Measurements from ENCODE around the gene CYREN.
"Not testable (repeated sequence)": the region's sequence is repeated elsewhere in the genome, so short reads cannot be mapped to it uniquely, and the experiment has no call there.

CYREN gene, protein sequence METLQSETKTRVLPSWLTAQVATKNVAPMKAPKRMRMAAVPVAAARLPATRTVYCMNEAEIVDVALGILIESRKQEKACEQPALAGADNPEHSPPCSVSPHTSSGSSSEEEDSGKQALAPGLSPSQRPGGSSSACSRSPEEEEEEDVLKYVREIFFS

DNA sequence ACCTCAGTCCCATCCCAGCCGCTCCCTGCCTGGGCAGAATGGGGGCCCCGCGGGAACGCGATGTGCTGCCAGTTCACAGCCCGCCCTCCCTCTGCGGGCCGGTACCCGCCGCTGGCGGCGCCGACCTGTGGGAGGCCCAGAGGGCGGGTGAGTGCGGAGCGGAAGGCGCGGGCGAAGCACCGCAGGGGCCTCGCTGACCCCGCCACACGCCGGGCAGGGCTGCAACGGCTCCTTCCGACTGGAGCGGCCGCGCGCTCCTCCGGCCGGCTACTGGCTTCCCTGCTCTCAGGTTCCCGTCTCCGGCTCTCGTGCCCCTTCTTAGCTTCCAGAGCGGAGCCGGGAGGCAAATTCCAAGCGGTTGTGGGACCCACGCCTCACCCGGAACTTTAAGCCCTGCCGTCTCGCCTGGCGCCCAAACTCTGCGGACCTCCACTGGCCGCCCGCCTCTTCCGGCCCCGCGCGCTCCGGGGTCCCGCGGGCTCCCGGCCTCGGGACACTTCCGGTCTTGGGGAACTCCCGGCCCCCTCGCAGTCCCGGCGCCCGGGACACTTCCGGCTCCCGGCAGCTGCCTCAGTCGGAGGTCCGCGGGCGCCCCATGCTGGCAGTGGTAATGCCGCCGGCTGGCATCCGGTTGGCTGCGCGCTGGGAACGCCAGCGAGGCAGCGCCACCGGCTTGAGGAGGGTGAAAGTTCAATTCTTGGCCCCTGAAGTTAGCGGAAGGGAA is at the start of gene CYREN:
CYREN (minus strand) TSS at position 434 of the 724 bp plus-strand sequence. CDS start 1,785 bp downstream, outside the sequence.
- DNase-seq: peak; percentile 79

DNA sequence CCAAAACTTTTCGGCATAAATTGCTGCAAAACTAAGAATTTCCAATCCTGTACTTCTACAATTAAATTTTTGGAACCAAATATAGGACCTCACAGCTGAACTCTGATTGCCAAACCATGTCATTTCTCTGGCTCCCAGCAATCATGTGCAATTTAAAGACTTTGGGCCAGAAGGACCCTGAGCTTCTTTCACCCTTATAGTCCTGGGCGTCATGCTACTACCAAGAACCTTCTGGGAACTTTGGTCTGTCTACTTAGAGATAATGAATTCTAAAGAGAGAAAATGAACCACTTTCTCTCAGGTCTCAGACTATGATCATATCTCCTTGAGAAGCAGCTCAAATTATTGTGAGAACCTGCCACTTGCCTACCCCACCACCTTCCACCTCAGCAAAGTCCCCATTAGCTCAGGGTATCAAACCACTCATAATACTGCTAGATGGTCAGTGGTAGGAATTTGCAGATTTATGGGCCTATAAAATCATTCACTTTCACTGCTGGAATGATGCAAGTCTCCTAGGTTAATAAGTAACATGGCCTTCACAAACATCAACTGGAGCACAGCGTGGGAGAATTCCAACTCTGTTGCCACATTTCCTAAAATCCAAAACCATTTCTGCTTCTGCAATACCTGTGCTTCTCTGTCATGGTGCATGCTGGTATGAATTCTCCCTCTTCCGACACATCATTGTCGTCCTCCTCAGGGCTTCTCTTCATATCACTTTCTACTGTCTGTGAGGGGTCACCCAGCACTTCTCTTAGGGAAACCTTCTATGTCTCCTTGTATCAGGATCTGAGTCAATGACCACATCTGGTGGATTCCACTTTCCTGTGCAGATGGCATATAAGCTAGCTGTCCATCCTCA is 47.4 kb upstream of the CYREN start:
- no peak for DNase-seq

DNA sequence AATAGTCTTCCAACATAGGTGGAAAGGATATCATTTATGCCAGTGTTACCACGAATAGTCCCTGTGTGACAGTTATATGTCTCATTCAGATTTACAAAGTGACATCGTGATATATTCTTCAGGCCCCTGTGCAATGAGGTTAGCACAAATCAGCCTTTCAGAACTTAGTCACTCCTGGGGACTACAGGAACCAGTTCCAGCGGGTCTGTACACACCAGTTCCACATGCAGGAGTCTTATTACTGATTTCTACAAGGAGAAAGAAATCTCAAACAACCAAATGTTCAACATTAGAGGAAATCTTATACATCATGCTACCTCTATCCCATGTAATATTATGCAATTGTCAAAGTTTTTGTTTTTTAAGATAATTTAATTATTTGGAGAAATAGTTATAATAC is 45.2 kb upstream of the CYREN start:
- DNase-seq: no peak

DNA sequence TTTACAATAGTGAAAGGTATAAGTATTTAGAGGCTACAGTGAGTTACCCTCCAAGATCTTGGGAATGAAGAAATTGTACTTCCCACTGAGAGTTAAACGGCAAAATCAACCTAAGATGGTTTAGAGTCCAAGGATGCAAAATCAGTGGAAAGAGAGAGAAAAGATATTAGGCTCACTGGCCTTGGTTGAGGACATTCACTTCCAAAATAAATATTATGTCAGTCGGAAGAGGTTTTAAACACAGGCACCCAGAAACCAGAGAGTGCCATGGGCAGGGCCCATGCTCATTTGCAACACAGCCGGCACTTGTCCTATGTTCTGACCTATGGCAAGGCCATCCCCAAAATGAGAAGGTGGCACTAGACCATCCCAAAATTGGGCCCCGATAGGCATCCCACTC is 44.7 kb upstream of the CYREN start:
- no peak for DNase-seq

DNA sequence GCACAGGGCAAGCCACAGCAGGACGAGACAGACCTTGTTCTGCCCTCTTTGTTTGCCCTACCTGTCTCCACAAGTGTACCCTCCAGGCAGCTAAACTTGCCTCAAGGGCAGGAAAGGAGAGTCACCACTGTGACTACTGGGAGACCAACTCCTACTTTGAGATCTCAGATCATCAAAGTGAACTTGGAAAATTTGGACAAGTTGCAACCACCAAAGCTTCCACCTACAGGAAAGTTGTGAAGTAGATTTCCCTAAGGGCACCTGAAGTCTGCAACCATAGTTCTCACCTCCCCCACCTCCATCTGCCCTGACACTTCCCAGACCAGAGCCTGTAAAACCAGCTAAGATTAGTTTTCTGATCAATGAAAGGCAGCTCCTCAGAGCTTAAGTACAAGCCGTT is 43.3 kb upstream of the CYREN start:
- DNase-seq: no peak

DNA sequence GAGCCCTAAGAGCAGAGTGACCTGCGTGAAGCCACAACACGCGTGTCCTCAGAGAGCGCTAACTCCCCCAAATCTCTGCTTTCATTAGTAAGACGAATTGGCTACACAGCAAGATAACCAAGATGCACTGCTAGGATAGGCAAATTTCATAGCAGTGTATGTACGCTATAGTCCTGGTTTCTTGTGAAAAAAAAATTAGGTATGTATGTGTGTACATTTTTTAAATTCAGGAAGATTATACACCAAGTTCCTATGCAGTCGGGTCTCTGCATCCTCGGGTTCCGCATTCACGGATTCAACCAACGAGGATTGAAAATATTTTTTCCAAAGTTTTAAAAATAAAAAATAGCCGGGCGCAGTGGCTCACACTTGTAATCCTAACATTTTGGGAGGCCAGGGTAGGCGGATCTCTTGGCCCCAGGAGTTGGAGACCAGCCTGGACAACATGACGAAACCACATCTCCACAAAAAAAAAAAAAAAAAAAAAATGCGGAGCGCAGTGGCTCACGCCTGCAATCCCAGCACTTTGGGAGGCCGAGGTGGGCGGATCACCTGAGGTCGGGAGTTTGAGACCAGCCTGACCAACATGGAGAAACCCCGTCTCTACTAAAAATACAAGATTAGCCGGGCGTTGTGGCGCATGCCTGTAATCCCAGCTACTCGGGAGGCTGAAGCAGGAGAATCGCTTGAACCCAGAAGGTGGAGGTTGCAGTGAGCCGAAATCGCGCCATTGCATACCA is 41.6 kb upstream of the CYREN start:
- DNase-seq: not testable (repeated sequence)

DNA sequence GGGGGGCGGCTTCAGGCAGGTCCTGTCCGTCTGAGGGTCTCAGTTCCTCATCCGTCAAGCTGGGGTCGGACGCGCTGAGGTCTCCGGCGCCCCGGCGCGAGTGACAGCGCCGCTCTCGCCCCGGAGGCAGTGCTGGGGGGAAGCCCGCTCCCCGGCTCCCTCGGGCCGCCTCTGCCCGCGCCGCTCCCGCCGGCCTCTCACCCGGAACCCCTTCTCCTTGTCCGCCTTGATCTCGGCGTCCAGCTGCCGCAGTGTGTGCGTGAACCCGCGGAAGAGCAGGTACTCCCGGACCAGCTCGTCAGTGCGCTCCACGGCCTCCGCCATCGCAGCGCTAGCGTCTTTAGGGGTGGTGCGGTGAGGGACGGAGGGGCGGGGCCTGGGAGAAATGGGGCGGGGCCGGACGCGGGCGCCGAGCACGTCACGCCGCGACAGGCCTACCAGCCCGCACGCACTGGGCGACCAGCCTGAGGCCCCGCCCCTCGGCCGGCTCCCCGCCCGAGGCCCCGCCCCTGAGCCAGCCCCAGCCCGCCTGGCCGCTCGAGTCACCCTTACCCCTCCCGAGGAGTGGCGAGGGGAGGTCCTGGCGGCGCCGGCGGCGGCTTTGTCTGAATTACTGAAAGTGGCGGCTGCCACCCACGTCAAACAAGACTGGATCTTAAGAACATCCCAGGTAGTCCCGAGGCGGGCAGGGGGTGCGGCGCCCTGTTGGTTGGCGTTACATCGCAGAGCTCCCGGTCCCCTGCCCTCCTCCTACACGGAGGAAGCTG is 40.9 kb upstream of the CYREN start, which contains the start of gene WDR91:
WDR91 (minus strand) TSS at position 348 of the 767 bp plus-strand sequence; CDS start at position 324, 24 bp downstream.
- peak; percentile 94 for DNase-seq

DNA sequence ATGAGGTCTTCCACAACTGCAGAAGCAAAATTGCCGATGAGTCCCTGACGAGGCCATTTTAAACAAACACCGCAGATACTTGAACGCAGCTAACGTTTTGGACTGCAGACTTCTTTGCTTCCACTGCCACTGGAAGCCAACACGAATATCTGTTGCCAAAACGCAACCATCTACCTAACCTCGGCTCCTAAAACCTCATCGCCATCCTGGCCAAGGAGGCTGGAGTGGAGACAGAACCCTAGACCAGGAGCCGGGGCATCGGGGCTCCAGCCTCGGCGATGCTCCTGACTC is 40.3 kb upstream of the CYREN start:
- DNase-seq: no peak

DNA sequence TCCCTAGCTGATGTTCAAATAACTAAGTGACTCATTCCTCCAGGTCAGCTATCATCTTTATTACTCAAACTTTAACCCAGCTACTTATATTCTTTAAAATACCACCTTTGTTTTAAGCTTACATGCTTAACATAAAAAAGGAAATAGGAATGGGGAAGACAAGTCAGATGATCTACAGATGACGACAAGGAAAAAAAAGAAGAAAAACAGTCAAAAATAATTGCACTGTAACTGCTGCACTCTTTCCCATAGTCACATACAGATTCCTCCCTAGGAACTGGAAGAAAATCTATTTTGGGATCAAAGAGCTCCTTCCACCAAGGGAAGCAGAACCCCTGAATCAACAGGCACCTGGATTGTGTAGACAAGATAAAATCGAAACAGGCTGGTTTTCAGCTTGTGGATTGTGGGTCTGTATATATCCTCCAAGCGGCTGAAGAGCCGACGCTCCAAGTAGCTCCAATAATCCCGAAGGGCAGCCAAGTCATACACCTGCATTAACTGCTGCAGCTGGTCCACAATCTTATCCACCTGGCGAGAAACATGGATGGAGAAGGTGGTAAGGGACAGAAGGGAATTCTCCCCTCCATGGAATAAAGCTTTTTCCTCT is 38.8 kb upstream of the CYREN start:
- no peak for DNase-seq

DNA sequence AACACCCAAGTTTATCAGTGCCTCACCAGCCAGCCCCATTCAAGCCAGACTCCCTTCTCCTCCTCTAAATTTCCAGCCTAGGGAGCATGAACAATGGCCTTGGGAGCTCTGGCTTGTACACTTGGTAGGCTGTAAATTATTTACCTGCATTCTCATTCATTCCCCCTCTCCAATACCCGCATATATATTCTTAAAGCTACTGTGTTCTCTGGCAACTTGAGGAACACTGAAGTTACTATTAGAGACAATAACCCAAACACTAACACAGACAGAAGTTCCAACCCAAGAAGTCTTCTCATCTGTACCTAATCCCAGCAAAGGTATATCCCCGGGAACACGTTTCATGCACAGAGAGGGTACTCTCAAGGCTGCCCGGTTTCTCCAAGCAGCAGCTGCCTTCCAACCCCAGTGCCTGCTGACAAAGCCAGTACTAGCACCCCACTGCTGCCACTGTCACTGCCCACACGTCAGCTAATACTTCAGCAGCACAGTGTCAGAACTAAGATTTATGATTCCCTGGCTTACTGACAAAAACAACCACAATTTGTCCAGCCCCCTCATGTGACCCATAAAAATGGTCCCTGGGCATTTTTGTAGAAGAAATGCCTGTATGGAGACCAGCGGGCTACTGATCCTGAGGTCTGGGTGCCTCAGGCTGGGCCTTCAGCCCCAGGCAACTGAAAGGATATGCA is 37.7 kb upstream of the CYREN start:
- no peak for DNase-seq

DNA sequence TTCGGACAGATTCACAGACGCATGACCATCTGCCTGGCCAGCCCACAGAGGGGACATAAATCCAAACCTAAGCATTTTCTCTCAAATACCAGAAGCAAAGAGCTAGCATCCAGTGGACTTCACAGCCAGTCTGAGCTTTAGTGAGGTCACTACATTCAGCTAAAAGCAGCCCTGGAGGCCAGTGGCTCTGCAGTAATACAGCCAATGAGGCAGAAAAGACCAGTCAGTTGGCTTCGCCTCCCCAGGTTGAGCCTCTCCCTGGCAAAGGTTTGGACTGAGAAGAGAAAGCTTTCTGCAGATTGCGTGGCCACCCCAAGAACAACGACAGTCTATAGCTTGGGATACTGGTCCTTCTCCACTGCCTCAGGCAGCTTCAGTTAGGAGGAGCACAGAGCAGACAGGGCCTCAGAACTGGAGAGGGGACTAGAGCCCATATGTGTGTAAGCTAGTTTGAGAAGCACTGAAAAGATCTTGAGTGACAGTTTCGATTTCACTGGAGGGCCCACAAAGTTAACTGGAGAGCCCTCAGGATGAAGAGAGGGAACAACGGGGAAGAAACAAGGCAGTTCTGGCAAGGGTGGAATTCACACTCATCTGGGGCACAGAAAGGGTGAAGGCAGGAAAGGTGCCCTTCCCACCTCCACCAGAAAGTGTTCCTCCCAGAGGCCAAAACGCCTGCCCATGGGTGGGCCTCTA is 37.0 kb upstream of the CYREN start:
- DNase-seq: no peak

DNA sequence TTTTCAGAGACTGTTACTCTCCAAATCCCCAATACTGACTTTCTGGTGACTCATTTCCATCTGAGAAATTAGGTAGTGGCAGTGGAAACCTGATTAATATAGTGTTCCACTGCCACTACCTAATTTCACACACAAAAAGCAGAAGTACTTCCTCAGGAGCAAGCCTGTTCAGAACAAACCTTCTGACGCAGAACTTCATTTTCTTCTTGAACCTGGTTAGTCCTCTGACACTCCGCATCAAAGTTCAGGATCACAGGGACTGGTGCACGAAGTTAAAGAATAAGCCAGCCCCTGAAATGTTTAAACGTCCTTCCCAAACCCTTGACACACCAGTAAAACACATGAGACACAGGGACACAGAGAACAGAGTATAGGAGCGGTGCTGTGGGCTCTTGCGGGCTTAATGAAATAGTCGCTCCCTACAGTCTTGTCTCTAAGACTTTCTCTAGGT is 36.5 kb upstream of the CYREN start:
- no peak for DNase-seq

DNA sequence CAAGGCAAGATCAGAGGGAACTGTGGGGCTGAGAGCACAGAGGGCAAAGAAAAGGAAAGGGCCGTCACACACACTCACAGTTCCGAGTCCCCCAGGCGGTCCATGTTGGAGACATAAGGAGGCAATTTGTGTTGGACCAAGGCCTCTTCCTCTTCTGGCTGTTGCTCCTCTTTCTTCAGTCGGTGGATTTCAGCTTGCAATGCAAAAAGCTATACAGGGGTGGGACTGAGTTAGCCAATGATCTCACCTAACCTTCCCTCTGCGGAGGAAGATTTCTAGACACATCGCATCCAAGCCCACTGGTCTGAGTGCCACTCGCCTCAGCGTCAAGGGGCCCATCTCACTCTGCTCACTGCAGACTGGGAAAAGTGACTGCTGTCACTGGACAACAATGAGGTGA is 35.3 kb upstream of the CYREN start:
- DNase-seq: no peak

DNA sequence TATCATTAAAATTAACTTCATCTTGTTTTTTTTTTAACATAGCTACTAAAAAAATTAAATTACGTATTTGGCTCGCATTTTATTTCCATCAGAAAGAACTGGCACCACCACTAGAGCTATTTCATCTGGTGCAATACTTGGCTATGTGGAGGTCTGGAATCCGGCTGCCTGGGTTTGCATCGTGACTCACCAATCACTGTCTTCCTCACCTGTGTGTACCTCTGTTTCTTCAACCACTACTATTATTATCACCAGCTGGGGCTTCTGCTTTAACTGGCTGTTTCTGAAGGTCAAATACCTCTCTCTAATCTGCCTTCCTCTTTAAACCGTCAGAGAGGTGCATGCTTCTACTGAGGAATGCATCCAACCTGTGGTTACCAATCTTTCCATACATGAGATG is 34.4 kb upstream of the CYREN start:
- no peak for DNase-seq

DNA sequence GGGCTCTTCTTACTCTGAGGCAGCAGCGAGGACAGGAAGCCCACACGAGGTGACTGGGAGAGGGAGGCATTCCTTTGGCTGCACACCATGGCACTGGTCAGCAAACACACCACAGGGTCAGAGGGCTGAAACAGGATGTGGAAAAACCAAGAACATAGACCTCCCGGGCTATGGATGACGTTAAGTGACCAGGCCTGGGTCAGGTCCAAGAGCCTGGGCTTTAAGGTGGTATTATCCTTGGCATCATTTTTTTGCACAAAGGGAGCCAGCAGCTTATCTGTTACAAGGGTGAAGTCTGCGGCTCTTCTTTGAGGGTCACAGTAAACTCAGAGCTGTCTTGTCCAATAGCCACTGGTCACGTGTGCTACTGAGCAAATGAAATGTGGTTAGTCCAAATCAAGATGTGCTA is 33.8 kb upstream of the CYREN start:
- no peak for DNase-seq

DNA sequence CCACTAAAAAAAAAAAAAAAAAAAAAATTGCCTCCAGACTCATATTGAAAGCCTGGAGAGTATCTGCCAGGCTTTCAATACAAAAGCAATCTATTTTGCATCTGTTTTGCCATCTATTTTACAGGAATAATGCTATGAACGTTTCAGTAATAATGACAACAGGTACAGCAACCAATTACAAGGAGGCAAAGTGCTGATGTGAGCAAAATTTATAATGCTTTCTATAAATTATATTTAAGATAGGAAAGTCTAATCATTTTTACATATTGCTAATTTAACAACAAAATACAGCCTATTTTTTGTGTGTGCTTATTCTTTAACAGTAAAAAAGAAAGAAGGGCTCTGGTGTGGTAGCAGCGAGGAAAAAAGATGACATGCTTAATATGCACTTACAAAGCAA is 30.8 kb upstream of the CYREN start:
- DNase-seq: no peak

DNA sequence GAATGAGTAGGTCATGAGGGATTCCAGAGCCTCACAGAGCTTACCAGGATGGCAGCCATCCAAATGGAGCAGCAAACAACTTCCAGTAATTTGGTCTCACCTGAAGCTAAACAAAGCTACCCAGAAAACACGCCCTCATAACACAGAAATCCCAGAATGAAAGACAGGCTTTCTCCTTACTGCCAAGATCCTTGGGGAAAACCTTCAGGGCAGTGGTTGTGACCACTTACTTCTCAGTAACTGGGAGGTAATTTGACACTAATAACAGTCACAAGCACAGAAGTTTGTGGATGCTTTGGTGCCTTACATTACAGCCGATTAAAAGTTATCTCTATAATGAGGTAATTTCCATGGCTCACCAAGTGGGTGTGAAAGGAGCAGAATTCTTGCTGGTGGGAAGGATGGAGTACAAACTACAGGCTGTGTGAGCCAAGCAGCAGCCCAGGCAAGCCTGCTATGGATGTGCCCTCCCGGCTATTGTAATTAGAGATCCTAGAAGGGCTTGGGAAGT is 30.4 kb upstream of the CYREN start:
- DNase-seq: no peak

DNA sequence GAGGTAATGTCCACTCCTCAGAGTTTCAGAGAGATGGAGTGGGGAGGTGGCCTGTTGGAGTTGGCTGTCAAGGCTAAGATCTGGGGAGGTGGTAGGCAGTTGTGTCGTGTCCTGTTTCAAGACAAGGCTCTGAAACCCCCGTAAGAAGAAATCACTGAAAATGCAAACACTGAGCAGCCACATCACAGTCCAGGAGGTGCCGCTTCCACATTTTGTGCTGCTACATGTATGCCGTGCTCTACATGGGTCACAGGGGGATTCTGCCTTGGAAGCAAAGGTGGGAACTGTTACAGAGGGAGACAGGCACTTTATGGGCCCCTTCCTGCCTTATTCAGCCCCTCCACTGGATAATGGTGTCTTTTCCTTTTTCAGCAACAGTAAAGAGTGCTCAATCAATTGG is 28.9 kb upstream of the CYREN start:
- no peak for DNase-seq

DNA sequence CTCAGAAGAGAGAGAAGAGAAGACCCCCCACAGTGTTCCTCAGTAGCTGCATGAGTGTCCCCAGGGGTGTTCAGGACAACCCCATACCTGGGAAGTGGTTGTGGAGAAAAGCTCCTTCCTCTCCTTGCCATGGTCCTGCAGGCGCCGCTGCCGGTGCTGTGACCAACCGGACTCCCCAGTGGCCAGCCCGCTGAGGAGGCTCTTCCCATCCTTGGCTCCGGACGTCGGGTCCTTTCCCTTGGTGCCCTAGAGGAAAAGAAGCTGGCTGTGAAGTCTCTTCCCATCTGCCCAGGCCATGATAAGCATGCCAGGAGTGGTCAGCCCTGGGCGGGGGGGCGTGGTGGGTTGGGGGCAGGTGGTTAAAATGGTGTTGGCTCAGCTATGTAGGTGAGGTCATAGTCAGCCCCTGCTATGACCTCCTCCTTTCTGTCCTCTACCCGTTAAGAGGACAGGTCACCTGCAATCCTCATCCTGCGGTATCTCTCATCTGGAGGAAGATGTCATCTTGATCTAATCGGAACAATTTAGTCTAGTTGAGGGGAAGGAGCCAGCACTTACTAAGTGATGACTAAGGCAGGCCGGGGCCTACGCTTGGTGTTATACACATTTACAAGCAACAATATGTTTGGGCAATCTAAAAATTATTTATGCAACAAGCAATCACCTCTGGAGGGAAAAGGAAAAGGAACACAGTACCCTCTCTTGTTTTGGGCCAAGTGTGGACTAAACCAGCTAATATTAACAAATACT is 27.6 kb upstream of the CYREN start:
- no peak for DNase-seq

DNA sequence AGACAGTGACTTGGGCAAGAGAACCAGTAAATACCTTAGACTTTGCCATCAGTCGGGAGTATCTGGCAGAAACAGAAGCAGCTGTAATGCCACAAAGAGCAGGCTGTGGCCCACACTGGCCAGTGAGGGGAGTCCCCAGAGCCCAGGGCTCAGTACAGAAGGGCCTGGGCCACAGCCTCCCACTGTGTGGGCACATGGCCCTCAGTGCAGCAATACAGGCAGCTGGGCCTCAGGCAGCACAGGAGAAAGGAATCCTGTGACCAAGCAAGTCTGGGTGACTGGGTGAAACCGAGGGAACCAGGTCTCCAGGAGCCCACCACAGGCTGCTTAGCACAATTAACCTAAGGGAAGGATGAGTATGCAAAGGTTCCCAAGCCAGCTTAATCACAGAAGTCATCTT is 26.8 kb upstream of the CYREN start:
- DNase-seq: no peak
